ENCODE measurements around the gene IPO13.

The IPO13 gene

GRCh38 chr1:43946236-43947060 is at the start of gene IPO13:
IPO13 (plus strand) TSS chr1:43946950; CDS start chr1:43947601, 651 bp downstream.
- peak; percentile 90 to 93 for DNase-seq (ENCODE audit: low read depth in 2 of 2)

GRCh38 chr1:43898981-43899380 is 47.8 kb upstream of the IPO13 start:
- DNase-seq (ENCODE audit: low read depth in 2 of 2), result no peak

GRCh38 chr1:43900386-43900785 is 46.4 kb upstream of the IPO13 start:
- no peak for DNase-seq (ENCODE audit: low read depth in 2 of 2)

- DNase-seq (ENCODE audit: low read depth in 2 of 2), result no peak
These were observed 45.4 kb upstream of the IPO13 start for GRCh38 chr1:43901196-43901961.

- no peak for DNase-seq (ENCODE audit: low read depth in 2 of 2)
These were observed 44.5 kb upstream of the IPO13 start for GRCh38 chr1:43902058-43902831.

- no peak for DNase-seq (ENCODE audit: low read depth in 2 of 2)
These were observed 41.8 kb upstream of the IPO13 start for GRCh38 chr1:43904660-43905551.

- no peak for DNase-seq (ENCODE audit: low read depth in 2 of 2)
These were observed 38.5 kb upstream of the IPO13 start for GRCh38 chr1:43908226-43908625.

- no peak for DNase-seq (ENCODE audit: low read depth in 2 of 2)
These were observed 37.9 kb upstream of the IPO13 start for GRCh38 chr1:43908858-43909257.

GRCh38 chr1:43910343-43910742 is 36.4 kb upstream of the IPO13 start:
- no peak for DNase-seq (ENCODE audit: low read depth in 2 of 2)

GRCh38 chr1:43912607-43913006 is 34.1 kb upstream of the IPO13 start:
- DNase-seq (ENCODE audit: low read depth in 2 of 2), result no peak

GRCh38 chr1:43913051-43913501 is 33.7 kb upstream of the IPO13 start:
- no peak for DNase-seq (ENCODE audit: low read depth in 2 of 2)

- no peak for DNase-seq (ENCODE audit: low read depth in 2 of 2)
These were observed 32.9 kb upstream of the IPO13 start for GRCh38 chr1:43913666-43914360.

- no peak for DNase-seq (ENCODE audit: low read depth in 2 of 2)
These were observed 31.9 kb upstream of the IPO13 start for GRCh38 chr1:43914576-43915525.

GRCh38 chr1:43919906-43920305 is 26.8 kb upstream of the IPO13 start:
- no peak for DNase-seq (ENCODE audit: low read depth in 2 of 2)

GRCh38 chr1:43921022-43921421 is 25.7 kb upstream of the IPO13 start:
- no peak for DNase-seq (ENCODE audit: low read depth in 2 of 2)

- no peak for DNase-seq (ENCODE audit: low read depth in 2 of 2)
These were observed 22.2 kb upstream of the IPO13 start for GRCh38 chr1:43924516-43924915.

- DNase-seq (ENCODE audit: low read depth in 2 of 2), result no peak
These were observed 20.9 kb upstream of the IPO13 start for GRCh38 chr1:43925846-43926245.

GRCh38 chr1:43930168-43930948 is 16.4 kb upstream of the IPO13 start:
- no peak for DNase-seq (ENCODE audit: low read depth in 2 of 2)

- DNase-seq (ENCODE audit: low read depth in 2 of 2), result no peak
These were observed 15.8 kb upstream of the IPO13 start for GRCh38 chr1:43930949-43931275.

Measured in stimulated activated CD8-positive, alpha-beta memory T cell treated with anti-CD3 and anti-CD28 coated beads, Interleukin-15, amount 100 ng/mL, for 4 hours (primary cell).